Uterine smooth muscle cell (primary cell): ENCODE results near the gene FGF12. TPM values are rescaled to one million over a fixed set of nuclear protein-coding genes. Genes with fewer than 3 reads are reported as not detected.

Source experiments
- total RNA-seq: library from RNA; depleted of rRNA; stranded (reverse); fragments of >200 nt; gene quantifications from 2 replicates; pipeline ENCODE4 v1.2.3, GENCODE V29; 2014

FGF12 gene
- total RNA-seq: under 0.01 and 0.22 TPM in 2 replicates

DNA sequence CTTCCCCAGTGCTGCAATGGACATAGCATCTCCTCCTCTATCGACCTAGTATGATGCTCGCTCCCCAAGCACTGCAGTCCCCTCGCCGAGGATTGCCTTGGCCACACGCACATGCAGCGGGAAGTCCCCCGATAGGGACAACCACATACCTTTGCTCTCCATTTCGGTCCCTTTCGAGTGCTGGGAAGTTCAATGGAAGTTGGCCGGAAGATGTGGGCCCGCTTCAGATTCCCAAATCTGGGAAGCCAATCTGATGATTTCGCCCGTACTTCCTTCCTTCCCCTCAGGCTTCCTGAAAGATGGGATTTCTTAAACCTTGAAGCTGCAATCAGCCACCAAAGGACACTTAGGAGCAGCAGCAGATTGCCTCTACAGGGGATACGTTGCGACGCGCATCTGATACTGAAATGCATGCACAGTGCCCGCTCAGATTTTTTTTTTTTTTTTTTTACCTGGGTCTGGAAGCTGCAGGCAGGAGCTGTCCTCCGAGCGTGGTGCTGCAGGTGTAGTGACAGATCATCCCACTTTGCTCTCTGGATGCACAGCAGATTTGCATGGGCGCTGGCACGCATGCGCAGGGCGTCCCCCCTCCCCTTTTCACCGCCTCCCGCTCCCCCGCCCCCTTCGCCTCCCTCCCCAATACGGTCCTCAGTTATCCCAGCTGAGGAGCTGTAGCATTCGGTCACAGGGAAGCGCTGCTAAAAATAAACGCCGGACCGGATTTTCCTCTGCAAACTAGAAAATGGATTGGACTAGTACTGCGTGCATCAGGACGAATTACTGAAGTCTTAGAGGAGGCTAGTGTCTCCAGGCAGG, at the start of gene FGF12:
FGF12 (minus strand) TSS at position 510 of the 816 bp plus-strand sequence.

Other genes starting within 250 kb of the FGF12 start
- gene MB21D2, start 190.3 kb upstream of the FGF12 start, total RNA-seq: 7.6 and 18.7 TPM in 2 replicates